ENCODE results near the gene SCAMP4. TPM values are rescaled to one million over a fixed set of nuclear protein-coding genes. Genes with fewer than 3 reads are reported as not detected.
"Not testable (repeated sequence)": the region's sequence is repeated elsewhere in the genome, so short reads cannot be mapped to it uniquely, and the experiment has no call there.

SCAMP4 gene
- total and polyA plus RNA-seq, 12 donors, result 13.5 to 192 (median 60.3) TPM

- Histone ChIP-seq H3K27ac (peak overlapping the region; percentile 87 to 99 (median 97)), H3K9me3 (replicated peaks in 1 of 3) (no peaks in the 10 kb centered on the region), H3K27me3 (no peaks in the 10 kb centered on the region), H3K4me3 (peak overlapping the region in 3 of 4 donors; percentile 83 to 95 (median 94)), H3K36me3 (replicated peaks in 1 of 2) (no peaks in the 10 kb centered on the region), H3K4me1 (replicated peaks in 1 of 2) (peaks cover 46 to 52% of the 10 kb centered on the region in 2 donors)
- intact Hi-C loops (cut with DNase I), result no loop called here
- DNase-seq, result peak in 1 of 7 donors; percentile 23
- WGBS, 4 donors, result 5 to 10% (median 8%) methylated on average over 16 of the region's 16 CpGs
- no peak for TF ChIP-seq CTCF (IDR thresholded peaks at IDR 0.05)
- peak in 1 of 2 donors; percentile 11 for TF ChIP-seq POLR2A (IDR thresholded peaks at IDR 0.05)
Measured at GRCh38 chr19:1874554-1875185, 30.5 kb upstream of the SCAMP4 start.

- H3K9me3 ChIP-seq (replicated peaks in 1 of 3); H3K36me3 ChIP-seq (replicated peaks in 1 of 2); H3K27me3 ChIP-seq; intact Hi-C loops (cut with DNase I); DNase-seq: not testable (repeated sequence)
- Histone ChIP-seq H3K27ac (peak overlapping the region; percentile 87 to 99 (median 97)), H3K4me1 (replicated peaks in 1 of 2) (peaks cover 46 to 52% of the 10 kb centered on the region in 2 donors), H3K4me3 (peak overlapping the region in 3 of 4 donors; percentile 83 to 95 (median 94))
- WGBS, 4 donors, result 0 to 3% (median 2%) methylated on average over 9 to 11 of the region's 11 CpGs
Measured at GRCh38 chr19:1875265-1875645, 29.9 kb upstream of the SCAMP4 start.

- H3K36me3 ChIP-seq (replicated peaks in 1 of 2), result peaks cover 0 to 9% of the 10 kb centered on the region in 2 donors
- peak; percentile 90 to 96 (median 93) for DNase-seq
- no peaks in the 10 kb centered on the region for H3K9me3 ChIP-seq (replicated peaks in 1 of 3)
- H3K27me3 ChIP-seq, result no peaks in the 10 kb centered on the region
- intact Hi-C loops (cut with DNase I), result no loop called here
- peak overlapping the region in 3 of 4 donors; percentile 83 to 95 (median 94) for H3K4me3 ChIP-seq
- TF ChIP-seq CTCF (IDR thresholded peaks at IDR 0.05), result no peak
- peak; percentile 91 to 98 for TF ChIP-seq POLR2A (IDR thresholded peaks at IDR 0.05)
- WGBS, 4 donors, result 0 to 7% (median 1%) methylated on average over 3 to 87 of the region's 87 CpGs
- peak overlapping the region; percentile 87 to 99 (median 97) for H3K27ac ChIP-seq
- H3K4me1 ChIP-seq (replicated peaks in 1 of 2), result peaks cover 45 to 48% of the 10 kb centered on the region in 2 donors
Measured at GRCh38 chr19:1875646-1876495, 29.3 kb upstream of the SCAMP4 start.

- peak overlapping the region in 4 of 5 donors; percentile 95 to 99 (median 98) for H3K27ac ChIP-seq
- peak overlapping the region in 2 of 4 donors; percentile 83 to 94 for H3K4me3 ChIP-seq
- H3K9me3 ChIP-seq (replicated peaks in 1 of 3); H3K27me3 ChIP-seq; H3K36me3 ChIP-seq (replicated peaks in 1 of 2); intact Hi-C loops (cut with DNase I): not testable (repeated sequence)
- DNase-seq, result peak in 3 of 7 donors; percentile 18 to 57 (median 30)
- WGBS, 4 donors, result 41 to 69% (median 57%) methylated on average over 15 to 44 of the region's 53 CpGs
- peaks cover 37 to 40% of the 10 kb centered on the region in 2 donors for H3K4me1 ChIP-seq (replicated peaks in 1 of 2)
Measured at GRCh38 chr19:1876496-1877279, 28.5 kb upstream of the SCAMP4 start.

GRCh38 chr19:1877280-1877660 is 27.9 kb upstream of the SCAMP4 start:
- H3K27ac ChIP-seq; DNase-seq; intact Hi-C loops (cut with DNase I); H3K9me3 ChIP-seq (replicated peaks in 1 of 3); H3K36me3 ChIP-seq (replicated peaks in 1 of 2); H3K27me3 ChIP-seq; H3K4me3 ChIP-seq: not testable (repeated sequence)
- H3K4me1 ChIP-seq (replicated peaks in 1 of 2), result peaks cover 31 to 38% of the 10 kb centered on the region in 2 donors
- WGBS, 4 donors, result 70 to 77% (median 71%) methylated on average over 2 to 36 of the region's 47 CpGs; no CpG with 5 or more reads in 1 of the 4 donors

- H3K27ac ChIP-seq; H3K27me3 ChIP-seq; H3K4me3 ChIP-seq; DNase-seq; H3K9me3 ChIP-seq (replicated peaks in 1 of 3); intact Hi-C loops (cut with DNase I); H3K36me3 ChIP-seq (replicated peaks in 1 of 2): not testable (repeated sequence)
- H3K4me1 ChIP-seq (replicated peaks in 1 of 2), result peaks cover 26 to 38% of the 10 kb centered on the region in 2 donors
- 79 to 86% (median 86%) methylated on average over 4 to 8 of the region's 8 CpGs; no CpG with 5 or more reads in 1 of the 4 donors for WGBS, 4 donors
Measured at GRCh38 chr19:1878583-1878982, 26.6 kb upstream of the SCAMP4 start.

- H3K4me1 ChIP-seq (replicated peaks in 1 of 2), result peaks cover 24 to 33% of the 10 kb centered on the region in 2 donors
- H3K27me3 ChIP-seq; H3K9me3 ChIP-seq (replicated peaks in 1 of 3); intact Hi-C loops (cut with DNase I); DNase-seq; H3K27ac ChIP-seq; H3K36me3 ChIP-seq (replicated peaks in 1 of 2); H3K4me3 ChIP-seq: not testable (repeated sequence)
- 80 to 94% (median 89%) methylated on average over 6 to 15 of the region's 17 CpGs for WGBS, 4 donors
Measured at GRCh38 chr19:1879982-1880381, 25.2 kb upstream of the SCAMP4 start.

All from adrenal gland (tissue), 12 donors.